Karpas-422 (cell line): ENCODE data around the gene ZFAND4. TPM values are rescaled to one million over a fixed set of nuclear protein-coding genes. Genes with fewer than 3 reads are reported as not detected.

ENCODE experiments used
- DNase-seq: peaks from one replicate; pipeline ENCODE4 v3.0.0-alpha.2; 2015
- H2AFZ ChIP-seq: fragments of 200-600 bp; sonication (generic); 2 replicates; pipeline ENCODE4 v1.6.1; 2014; ENCODE audit warnings: antibody characterized with exemption, low read length, mixed read lengths
- H3K27ac ChIP-seq: fragments of 200-600 bp; sonication (generic); 2 replicates; pipeline ENCODE4 v1.5.1; 2014; ENCODE audit warnings: mild to moderate bottlenecking, low read length, moderate library complexity
- H3K27me3 ChIP-seq: fragments of 200-600 bp; sonication (generic); 2 replicates; pipeline ENCODE4 v1.6.1; 2014; ENCODE audit warnings: low read length, mixed read lengths
- H3K36me3 ChIP-seq: fragments of 200-600 bp; sonication (generic); 2 replicates; pipeline ENCODE4 v1.6.1; 2014; ENCODE audit warnings: low read length, mixed read lengths; ENCODE audit not compliant: insufficient read depth
- H3K4me1 ChIP-seq: fragments of 200-600 bp; sonication (generic); 2 replicates; pipeline ENCODE4 v1.6.1; 2014; ENCODE audit warnings: mild to moderate bottlenecking, low read length, mixed read lengths
- H3K4me2 ChIP-seq: fragments of 200-600 bp; sonication (generic); 2 replicates; pipeline ENCODE4 v1.6.1; 2014; ENCODE audit warnings: low read length, low read depth, mild to moderate bottlenecking; ENCODE audit not compliant: poor library complexity, severe bottlenecking
- H3K4me3 ChIP-seq: fragments of 200-600 bp; sonication (generic); 2 replicates; pipeline ENCODE4 v1.5.1; 2014; ENCODE audit warnings: mild to moderate bottlenecking, antibody characterized with exemption, low read length, mixed read lengths
- H3K79me2 ChIP-seq: fragments of 200-600 bp; sonication (generic); 2 replicates; pipeline ENCODE4 v1.6.1; 2014; ENCODE audit warnings: mild to moderate bottlenecking, low read length, mixed read lengths
- H3K9ac ChIP-seq: fragments of 200-600 bp; sonication (generic); 2 replicates; pipeline ENCODE4 v1.6.0; 2014; ENCODE audit warnings: low read length
- H3K9me2 ChIP-seq: fragments of 200-600 bp; sonication (generic), shearing (Covaris generic); replicated peaks from 2 replicates; pipeline ENCODE4 v1.6.0; 2014; ENCODE audit warnings: mild to moderate bottlenecking, low read length, moderate library complexity; ENCODE audit not compliant: insufficient read depth
- H3K9me3 ChIP-seq: fragments of 300-700, 200-600 bp; sonication (generic); 2 replicates; pipeline ENCODE4 v1.6.1; 2014; ENCODE audit warnings: low read length, mixed read lengths
- H4K20me1 ChIP-seq: fragments of 200-600 bp; sonication (generic); 2 replicates; pipeline ENCODE4 v1.6.1; 2014; ENCODE audit warnings: mild to moderate bottlenecking, antibody characterized with exemption, low read length, low read depth; ENCODE audit not compliant: insufficient read depth
- total RNA-seq: library from RNA; depleted of rRNA; stranded (reverse); fragments of >200 nt; shearing (Covaris generic); gene quantifications from 2 replicates; pipeline ENCODE4 v1.2.3, GENCODE V29; 2014; ENCODE audit warnings: low replicate concordance

ZFAND4 gene
- total RNA-seq, 1 experiment from 2014 or later, result 61.3 TPM

DNA sequence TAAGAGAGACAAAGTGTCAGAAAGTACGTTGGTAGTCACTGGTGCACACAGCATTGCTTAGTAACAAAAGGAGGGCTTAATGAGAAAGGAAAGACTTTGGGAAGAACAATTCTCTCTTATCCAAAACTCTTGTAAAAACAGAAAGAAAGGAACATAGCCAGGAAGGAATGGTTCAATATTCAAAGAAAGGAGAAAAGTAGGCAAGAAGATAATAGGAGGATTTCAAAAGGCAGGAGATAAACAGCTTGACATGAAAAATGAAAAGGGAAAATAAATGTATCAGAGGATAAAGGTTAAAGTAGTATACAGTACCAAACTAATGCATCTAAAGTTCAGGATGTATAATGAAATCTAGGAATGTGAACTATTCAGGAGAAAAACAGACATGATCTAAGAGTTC, 20.1 kb downstream of the ZFAND4 start:
- Histone ChIP-seq H3K9me2 (no peaks in the 10 kb centered on the region), H3K4me3 (peak overlapping the region; percentile 49), H3K36me3 (peaks cover 43% of the 10 kb centered on the region), H3K79me2 (peaks cover 97% of the 10 kb centered on the region), H3K9me3 (no peaks in the 10 kb centered on the region), H3K9ac (peak overlapping the region; percentile 51), H4K20me1 (no peaks in the 10 kb centered on the region), H3K27me3 (no peaks in the 10 kb centered on the region), H3K4me1 (peaks cover 67% of the 10 kb centered on the region), H3K4me2 (peak overlapping the region; percentile 71), H2AFZ (no peak overlapping the region), H3K27ac (peak overlapping the region; percentile 98)
- no peak for DNase-seq

DNA sequence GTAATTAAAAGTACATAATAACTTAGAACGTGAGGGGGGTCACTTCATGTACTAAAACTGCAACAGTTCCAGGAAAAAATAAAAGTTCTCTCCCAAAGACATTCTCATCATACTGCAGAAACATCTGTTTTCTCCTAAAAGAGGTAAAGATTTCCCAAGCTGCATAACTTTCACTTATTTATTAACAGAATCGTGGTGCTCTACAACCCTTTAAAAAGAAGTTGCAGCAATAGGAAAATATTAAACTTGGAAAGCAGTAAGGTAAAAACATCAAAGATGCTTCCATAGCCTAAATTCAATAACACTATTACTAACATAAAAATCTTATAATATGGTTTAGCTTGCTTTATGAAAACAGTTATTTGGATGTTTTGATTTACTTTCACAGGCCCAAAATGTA, 23.3 kb downstream of the ZFAND4 start:
- H3K9me3 ChIP-seq, result no peaks in the 10 kb centered on the region
- H3K9ac ChIP-seq, result no peak overlapping the region
- H3K4me1 ChIP-seq, result peaks cover 41% of the 10 kb centered on the region
- H2AFZ ChIP-seq, result no peak overlapping the region
- no peak overlapping the region for H3K4me3 ChIP-seq
- peaks cover 97% of the 10 kb centered on the region for H3K79me2 ChIP-seq
- H3K36me3 ChIP-seq, result peaks cover 61% of the 10 kb centered on the region
- no peak for DNase-seq
- no peaks in the 10 kb centered on the region for H4K20me1 ChIP-seq
- H3K4me2 ChIP-seq, result no peak overlapping the region
- no peaks in the 10 kb centered on the region; the same call in 1 of the 2 replicates for H3K9me2 ChIP-seq
- no peaks in the 10 kb centered on the region for H3K27me3 ChIP-seq
- H3K27ac ChIP-seq, result peak overlapping the region; percentile 8; the same call in 1 of the 2 replicates

DNA sequence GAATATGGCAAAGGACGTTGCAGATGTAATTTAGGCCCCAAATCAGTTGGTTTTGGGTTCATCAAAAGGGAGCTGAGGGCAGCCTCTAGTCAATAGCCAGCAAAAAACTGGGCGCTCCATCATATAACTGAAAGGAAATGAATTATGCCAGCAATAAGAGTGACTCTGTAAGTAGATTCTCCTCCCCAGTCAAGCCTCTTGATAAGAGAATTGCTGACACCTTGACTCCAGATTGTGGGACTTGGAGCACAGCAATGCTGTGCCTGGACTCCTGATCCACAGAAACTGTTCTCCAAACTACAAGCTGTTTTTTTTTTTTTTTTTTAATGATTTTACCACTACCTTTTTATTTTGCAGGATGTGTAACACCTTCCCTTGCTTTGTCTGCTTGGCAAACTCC, 25.5 kb downstream of the ZFAND4 start:
- no peak overlapping the region for H3K4me3 ChIP-seq
- H3K9me2 ChIP-seq, result no peaks in the 10 kb centered on the region; the same call in 1 of the 2 replicates
- no peaks in the 10 kb centered on the region for H3K27me3 ChIP-seq
- H2AFZ ChIP-seq, result no peak overlapping the region
- peaks cover 19% of the 10 kb centered on the region for H3K4me1 ChIP-seq
- no peak overlapping the region for H3K9ac ChIP-seq
- DNase-seq, result no peak
- H4K20me1 ChIP-seq, result no peaks in the 10 kb centered on the region
- peaks cover 69% of the 10 kb centered on the region for H3K36me3 ChIP-seq
- H3K27ac ChIP-seq, result no peak overlapping the region; the same call in 1 of the 2 replicates
- H3K4me2 ChIP-seq, result no peak overlapping the region
- peaks cover 85% of the 10 kb centered on the region for H3K79me2 ChIP-seq
- no peaks in the 10 kb centered on the region for H3K9me3 ChIP-seq

DNA sequence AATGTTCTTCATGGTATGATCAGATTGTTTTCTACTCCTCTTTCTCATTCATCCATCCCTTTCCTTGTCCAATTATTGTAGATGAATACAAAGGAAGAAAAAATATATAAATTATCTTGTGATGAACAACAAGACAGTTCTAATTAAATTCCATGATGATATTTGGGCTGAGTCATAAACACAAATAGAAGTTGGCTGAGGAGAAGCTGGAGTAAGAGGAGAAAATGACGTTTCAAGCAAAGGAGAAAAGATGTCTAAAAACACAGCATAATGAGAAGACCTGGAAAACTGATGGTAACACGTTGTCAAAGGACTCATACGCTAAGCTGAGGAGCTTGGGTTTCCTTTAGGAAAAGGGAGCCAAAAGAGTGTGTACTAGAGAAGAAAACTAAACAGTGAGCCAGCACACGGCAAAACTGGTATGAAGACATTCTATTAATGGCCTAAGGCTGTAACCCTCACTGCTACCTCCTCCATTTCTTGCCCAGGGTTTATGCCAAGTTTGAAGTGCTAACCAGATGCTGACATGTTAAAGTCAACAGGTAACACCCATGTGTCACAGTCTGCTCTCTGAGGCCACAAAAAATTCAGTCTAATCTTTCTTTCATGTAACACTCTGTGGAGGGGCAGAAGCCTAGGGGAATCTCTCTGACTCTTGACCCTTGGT, 26.1 kb downstream of the ZFAND4 start:
- H3K27me3 ChIP-seq, result no peaks in the 10 kb centered on the region
- peaks cover 13% of the 10 kb centered on the region for H3K4me1 ChIP-seq
- H4K20me1 ChIP-seq, result no peaks in the 10 kb centered on the region
- H3K36me3 ChIP-seq, result peaks cover 71% of the 10 kb centered on the region
- DNase-seq, result no peak
- H3K9ac ChIP-seq, result no peak overlapping the region
- H3K79me2 ChIP-seq, result peaks cover 85% of the 10 kb centered on the region
- no peaks in the 10 kb centered on the region for H3K9me3 ChIP-seq
- H3K4me2 ChIP-seq, result no peak overlapping the region
- H3K4me3 ChIP-seq, result no peak overlapping the region
- H3K9me2 ChIP-seq, result no peaks in the 10 kb centered on the region; the same call in 1 of the 2 replicates
- no peak overlapping the region for H2AFZ ChIP-seq
- no peak overlapping the region for H3K27ac ChIP-seq

DNA sequence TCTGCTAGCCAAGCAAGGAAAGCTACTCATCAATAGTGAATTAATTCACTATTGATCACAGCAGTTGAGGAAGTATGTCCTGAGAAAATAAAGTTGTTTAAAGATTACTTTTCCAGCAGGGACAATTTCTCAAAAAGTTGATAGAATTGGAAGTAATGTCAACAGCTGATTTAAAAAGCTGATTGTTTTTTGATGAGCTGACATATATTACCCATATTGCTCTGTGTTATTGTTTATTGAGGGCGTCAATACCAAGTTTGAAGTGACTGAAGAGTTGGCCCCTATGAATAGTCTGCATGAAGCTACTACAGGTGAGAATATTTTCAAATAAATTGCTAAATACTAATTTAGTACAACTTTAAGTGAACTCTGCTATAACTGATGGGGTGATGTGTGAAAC, 28.0 kb downstream of the ZFAND4 start:
- H3K79me2 ChIP-seq, result peaks cover 80% of the 10 kb centered on the region
- no peak overlapping the region for H3K27ac ChIP-seq
- H2AFZ ChIP-seq, result no peak overlapping the region
- H3K4me3 ChIP-seq, result no peak overlapping the region
- H3K9me3 ChIP-seq, result no peaks in the 10 kb centered on the region
- H3K27me3 ChIP-seq, result no peaks in the 10 kb centered on the region
- no peaks in the 10 kb centered on the region for H4K20me1 ChIP-seq
- H3K4me2 ChIP-seq, result no peak overlapping the region
- no peaks in the 10 kb centered on the region; the same call in 1 of the 2 replicates for H3K4me1 ChIP-seq
- H3K9me2 ChIP-seq, result no peaks in the 10 kb centered on the region; the same call in 1 of the 2 replicates
- H3K36me3 ChIP-seq, result peaks cover 79% of the 10 kb centered on the region
- no peak overlapping the region for H3K9ac ChIP-seq
- no peak for DNase-seq

DNA sequence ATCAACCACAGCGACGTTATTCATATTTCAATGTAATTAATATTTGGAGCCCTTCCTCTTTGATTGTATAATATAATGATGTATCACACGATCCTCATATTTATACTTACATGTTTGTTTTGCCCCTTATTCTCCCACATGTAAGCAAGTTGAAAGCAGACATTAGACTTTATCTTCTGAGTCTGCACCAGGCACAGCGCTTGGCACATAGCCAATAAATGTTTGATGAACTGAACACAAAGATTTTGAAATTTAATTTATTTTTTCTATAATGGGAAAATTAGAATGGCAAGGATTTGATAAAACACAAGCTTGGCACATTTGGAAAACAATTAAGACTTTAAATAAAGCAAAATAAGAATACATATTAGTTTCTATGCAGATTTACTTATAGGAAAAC, 31.6 kb downstream of the ZFAND4 start:
- no peaks in the 10 kb centered on the region for H3K4me1 ChIP-seq
- H3K36me3 ChIP-seq, result peaks cover 58% of the 10 kb centered on the region
- peaks cover 65% of the 10 kb centered on the region for H3K79me2 ChIP-seq

DNA sequence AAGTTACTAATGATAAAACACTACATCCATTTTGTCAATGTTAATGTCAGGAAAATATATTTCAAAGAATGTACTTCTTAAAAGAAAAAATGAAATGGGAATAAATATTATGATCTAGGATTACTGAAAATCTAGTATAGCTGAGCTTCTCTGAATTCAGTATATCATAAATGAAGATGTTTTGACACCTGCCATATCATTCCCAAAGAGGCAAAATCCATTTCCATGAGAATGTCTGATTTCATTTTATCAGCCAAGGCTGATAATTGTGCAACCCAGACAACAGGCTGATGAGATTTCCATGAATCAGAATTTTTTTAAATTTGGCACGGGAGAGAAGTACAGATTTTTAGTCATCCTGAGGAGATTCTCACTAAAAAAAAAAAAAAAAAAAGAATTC, 32.5 kb downstream of the ZFAND4 start:
- no peak overlapping the region for H3K4me2 ChIP-seq
- H3K36me3 ChIP-seq, result peaks cover 54% of the 10 kb centered on the region
- DNase-seq, result no peak
- H3K9me2 ChIP-seq, result no peaks in the 10 kb centered on the region; the same call in 1 of the 2 replicates
- peaks cover 62% of the 10 kb centered on the region for H3K79me2 ChIP-seq
- H4K20me1 ChIP-seq, result no peaks in the 10 kb centered on the region
- no peaks in the 10 kb centered on the region for H3K27me3 ChIP-seq
- H3K9me3 ChIP-seq, result no peaks in the 10 kb centered on the region
- H3K4me1 ChIP-seq, result no peaks in the 10 kb centered on the region
- no peak overlapping the region for H3K9ac ChIP-seq
- no peak overlapping the region for H3K4me3 ChIP-seq
- H2AFZ ChIP-seq, result no peak overlapping the region
- H3K27ac ChIP-seq, result no peak overlapping the region

More for the DNA sequence above, 31.6 kb downstream of the ZFAND4 start:
- H3K9me3 ChIP-seq, result no peaks in the 10 kb centered on the region
- H4K20me1 ChIP-seq, result no peaks in the 10 kb centered on the region
- no peak overlapping the region for H3K9ac ChIP-seq
- H2AFZ ChIP-seq, result no peak overlapping the region
- no peak for DNase-seq
- H3K4me2 ChIP-seq, result no peak overlapping the region
- no peaks in the 10 kb centered on the region; the same call in 1 of the 2 replicates for H3K9me2 ChIP-seq
- H3K27me3 ChIP-seq, result no peaks in the 10 kb centered on the region
- H3K27ac ChIP-seq, result no peak overlapping the region
- H3K4me3 ChIP-seq, result no peak overlapping the region

DNA sequence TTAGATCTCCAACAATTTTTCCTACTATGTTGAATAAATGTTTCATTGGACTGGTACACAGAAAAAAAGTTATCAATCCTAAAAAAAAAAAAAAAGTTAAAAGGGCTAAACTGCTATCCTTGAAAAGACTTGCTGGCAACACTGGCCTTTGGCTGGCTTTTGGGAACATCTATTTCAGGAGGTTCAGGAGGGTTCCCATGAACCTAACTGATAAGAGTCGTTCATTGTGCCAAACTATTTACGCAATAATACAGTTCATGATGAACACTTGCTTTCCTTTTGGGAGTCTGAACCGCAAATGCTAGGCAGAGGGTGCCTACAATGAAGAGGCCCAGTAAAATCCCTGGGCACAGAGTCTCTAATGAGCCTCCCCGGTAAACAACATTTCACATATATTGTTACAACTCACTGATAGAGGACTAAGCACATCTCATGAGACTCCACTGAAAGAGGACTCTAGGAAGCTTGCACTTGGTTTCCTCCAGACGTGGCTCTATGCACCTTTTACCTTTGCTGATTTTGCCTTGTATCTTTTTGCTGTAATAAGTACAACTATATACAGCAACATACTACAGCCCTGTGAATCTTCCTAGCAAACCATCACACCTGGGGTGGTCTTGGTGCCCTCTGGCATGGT, 45.0 kb downstream of the ZFAND4 start:
- Histone ChIP-seq H3K9me2 (no peaks in the 10 kb centered on the region), H3K36me3 (peaks cover 44% of the 10 kb centered on the region), H4K20me1 (no peaks in the 10 kb centered on the region), H3K27me3 (no peaks in the 10 kb centered on the region), H3K9ac (no peak overlapping the region), H3K4me2 (no peak overlapping the region), H3K79me2 (peaks cover 75% of the 10 kb centered on the region), H3K4me3 (no peak overlapping the region), H2AFZ (no peak overlapping the region), H3K4me1 (no peaks in the 10 kb centered on the region), H3K27ac (no peak overlapping the region), H3K9me3 (no peaks in the 10 kb centered on the region)
- DNase-seq, result no peak
